CD4-positive, CD25-positive, alpha-beta regulatory T cell (primary cell): Measurements from ENCODE around the gene LUC7L3. TPM values are rescaled to one million over a fixed set of nuclear protein-coding genes. Genes with fewer than 3 reads are reported as not detected.

Experiments used
- ATAC-seq, 2 donors: fragments of 150-1000 bp; cut with Tn5 transposase; one replicate each; pipeline ENCODE4 v1.10.0; 2021; ENCODE audit warnings: low read depth in 2 of 2, moderate number of reproducible peaks in 2 of 2, moderate library complexity in 1 of 2
- DNase-seq, 3 donors: peaks; one replicate each; pipeline versions ENCODE4 v3.0.0 to v3.0.0-alpha.2; 2012 to 2022; ENCODE audit warnings: mixed read lengths in 1 of 3
- H3K27ac ChIP-seq: one replicate; pipeline ENCODE4 v1.7.0; 2013; ENCODE audit warnings: mild to moderate bottlenecking, low read length; ENCODE audit not compliant: insufficient read depth, poor library complexity, severe bottlenecking
- H3K27me3 ChIP-seq: one replicate; pipeline ENCODE4 v1.7.0; 2013; ENCODE audit warnings: low read length; ENCODE audit not compliant: control insufficient read depth, insufficient read depth
- H3K36me3 ChIP-seq: one replicate; pipeline ENCODE4 v1.7.0; 2013; ENCODE audit warnings: mild to moderate bottlenecking, low read length, moderate library complexity; ENCODE audit not compliant: control insufficient read depth, insufficient read depth
- H3K4me1 ChIP-seq: 2 replicates; pipeline ENCODE4 v1.7.0; 2013; ENCODE audit warnings: mild to moderate bottlenecking, low read length; ENCODE audit not compliant: insufficient read depth, control insufficient read depth, poor library complexity, severe bottlenecking
- H3K4me3 ChIP-seq: one replicate; pipeline ENCODE4 v1.7.0; 2013; ENCODE audit warnings: low read depth, mild to moderate bottlenecking, low read length, moderate library complexity
- H3K9me3 ChIP-seq, 2 experiments: 1 replicate in 1 of 2; 2 replicates in 1 of 2; pipeline ENCODE4 v1.7.0; 2013; ENCODE audit warnings: low read length in 2 of 2, mild to moderate bottlenecking in 1 of 2, moderate library complexity in 1 of 2; ENCODE audit not compliant: control insufficient read depth in 2 of 2
- H3K27ac Mint-ChIP-seq, 3 donors: one replicate each; pipeline ENCODE4 v1.8.0; 2020 to 2022; ENCODE audit warnings: mild to moderate bottlenecking in 3 of 3, mixed read lengths in 3 of 3, moderate library complexity in 2 of 3
- H3K27me3 Mint-ChIP-seq: one replicate; pipeline ENCODE4 v1.8.0; 2022; ENCODE audit warnings: mild to moderate bottlenecking, mixed read lengths
- H3K36me3 Mint-ChIP-seq: one replicate; pipeline ENCODE4 v1.8.0; 2020; ENCODE audit warnings: mixed read lengths
- H3K4me1 Mint-ChIP-seq, 4 donors: one replicate each; pipeline ENCODE4 v1.8.0; 2020 to 2022; ENCODE audit warnings: mixed read lengths in 4 of 4, mild to moderate bottlenecking in 1 of 4
- H3K4me3 Mint-ChIP-seq, 4 donors: one replicate each; pipeline ENCODE4 v1.8.0; 2020 to 2022; ENCODE audit warnings: mild to moderate bottlenecking in 4 of 4, mixed read lengths in 4 of 4, moderate library complexity in 3 of 4
- H3K9me3 Mint-ChIP-seq, 7 donors: one replicate each; pipeline ENCODE4 v1.8.0; 2020 to 2022; ENCODE audit warnings: mixed read lengths in 7 of 7, mild to moderate bottlenecking in 3 of 7, moderate library complexity in 2 of 7
- polyA plus RNA-seq, 4 donors: library from polyadenylated mRNA; unstranded; fragments of 300-500 nt; fragmentation: Illumina TruSeq; gene quantifications; one replicate each; pipeline ENCODE4 v1.2.3, GENCODE V29; 2021
- total RNA-seq: library from RNA; stranded (reverse); gene quantifications from one replicate; pipeline ENCODE4 v1.2.3, GENCODE V29; 2022

The LUC7L3 gene
- total and polyA plus RNA-seq, 5 donors from 2014 or later = 44.9 to 143 (median 52.6) TPM

DNA sequence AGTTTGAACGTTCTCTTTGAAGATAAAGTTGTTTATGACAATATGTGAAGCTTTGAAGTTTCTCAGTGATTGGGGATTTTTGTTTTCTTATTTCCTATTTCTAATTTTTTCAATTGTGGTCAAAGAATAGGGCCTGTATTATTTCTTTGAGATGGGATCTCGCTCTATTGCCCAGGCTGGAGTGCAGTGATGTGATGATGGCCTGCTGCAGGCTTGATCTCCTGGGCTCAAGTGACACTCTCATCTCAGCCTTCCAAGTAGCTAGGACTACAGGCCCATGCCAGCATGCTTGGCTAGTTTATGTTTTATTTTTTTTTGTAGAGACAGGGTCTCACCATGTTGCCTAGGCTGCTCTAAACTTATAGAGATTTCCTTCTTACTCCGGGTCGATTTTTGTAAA lies 59.6 kb downstream of the LUC7L3 start:
- Mint-ChIP-seq H3K4me3 (no peak overlapping the region), H3K9me3 (peaks cover 0 to 1% (median 0%) of the 10 kb centered on the region in 7 donors), H3K27me3 (peaks cover 18% of the 10 kb centered on the region), H3K4me1 (peaks cover 5 to 27% (median 16%) of the 10 kb centered on the region in 4 donors), H3K36me3 (no peaks in the 10 kb centered on the region), H3K27ac (no peak overlapping the region)
- no peaks in the 10 kb centered on the region for H3K27me3 ChIP-seq
- H3K36me3 ChIP-seq = no peaks in the 10 kb centered on the region
- ATAC-seq = no peak
- H3K9me3 ChIP-seq = no peaks in the 10 kb centered on the region
- DNase-seq = no peak
- H3K4me3 ChIP-seq = no peak overlapping the region
- H3K27ac ChIP-seq = no peak overlapping the region
- H3K4me1 ChIP-seq = peaks cover 21% of the 10 kb centered on the region

DNA sequence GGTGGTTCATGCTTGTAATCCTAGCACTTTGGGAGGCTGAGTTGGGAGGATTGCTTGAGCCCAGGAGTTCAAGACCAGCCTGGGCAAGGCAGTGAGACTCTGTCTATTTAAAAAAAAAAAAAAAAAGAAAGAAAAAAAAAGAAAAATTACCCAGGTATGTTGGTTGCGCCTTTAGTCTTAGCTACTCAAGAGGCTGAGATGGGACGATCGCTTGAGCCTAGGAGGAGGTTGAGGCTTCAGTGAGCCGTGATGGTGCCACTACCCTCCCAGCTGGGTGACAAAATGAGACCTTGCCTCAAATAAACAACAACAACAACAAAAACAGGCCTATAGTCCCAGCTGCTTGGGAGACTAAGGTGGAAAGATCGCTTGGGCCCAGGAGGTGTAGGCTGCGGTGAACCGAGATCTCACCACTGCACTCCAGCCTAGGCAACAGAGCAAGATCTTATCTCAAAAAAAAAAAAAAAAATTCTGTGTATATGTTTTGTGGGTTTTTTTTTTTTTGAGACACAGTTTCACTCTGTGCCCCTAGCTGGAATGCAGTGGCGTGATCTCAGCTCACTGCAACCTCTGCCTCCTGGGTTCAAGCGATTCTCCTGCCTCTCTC lies 60.4 kb downstream of the LUC7L3 start:
- peak overlapping the region; percentile 22 to 74 (median 51) for H3K4me3 Mint-ChIP-seq
- Histone ChIP-seq H3K27ac (no peak overlapping the region), H3K4me1 (peaks cover 21% of the 10 kb centered on the region), H3K27me3 (no peaks in the 10 kb centered on the region), H3K4me3 (peak overlapping the region; percentile 9), H3K9me3 (no peaks in the 10 kb centered on the region), H3K36me3 (no peaks in the 10 kb centered on the region)
- peaks cover 0 to 1% (median 0%) of the 10 kb centered on the region in 7 donors for H3K9me3 Mint-ChIP-seq
- DNase-seq (peak; percentile 39 to 69 (median 58)), ATAC-seq (peak; percentile 59 to 68)
- H3K27me3 Mint-ChIP-seq = peaks cover 18% of the 10 kb centered on the region
- H3K4me1 Mint-ChIP-seq = peaks cover 5 to 27% (median 16%) of the 10 kb centered on the region in 4 donors
- no peaks in the 10 kb centered on the region for H3K36me3 Mint-ChIP-seq
- peak overlapping the region; percentile 60 to 77 (median 75) for H3K27ac Mint-ChIP-seq

DNA sequence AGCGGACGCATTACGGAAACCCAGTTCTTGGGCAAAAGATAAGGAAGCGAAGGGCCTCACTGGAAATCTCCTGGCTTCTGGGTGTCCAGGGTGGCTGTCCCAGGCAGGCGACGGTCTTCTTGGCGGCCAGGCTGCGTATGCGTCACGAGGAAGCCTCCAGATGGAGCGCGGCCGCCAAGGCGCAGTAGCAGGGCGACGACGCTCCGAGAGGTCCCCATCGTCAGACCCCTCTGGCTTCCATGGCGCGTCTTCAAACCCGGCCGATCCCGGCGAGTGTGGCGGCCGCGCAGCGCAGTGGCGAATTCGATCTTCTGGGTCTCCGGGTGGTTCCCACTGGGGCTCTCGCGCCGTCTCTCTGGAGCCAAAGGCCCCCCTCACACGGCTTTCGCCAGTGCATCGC lies 61.8 kb downstream of the LUC7L3 start:
- Histone ChIP-seq H3K4me1 (peaks cover 21% of the 10 kb centered on the region), H3K9me3 (no peaks in the 10 kb centered on the region), H3K4me3 (no peak overlapping the region), H3K36me3 (no peaks in the 10 kb centered on the region), H3K27me3 (no peaks in the 10 kb centered on the region), H3K27ac (no peak overlapping the region)
- DNase-seq = no peak
- peaks cover 18% of the 10 kb centered on the region for H3K27me3 Mint-ChIP-seq
- peak overlapping the region in 3 of 4 donors; percentile 32 to 74 (median 70) for H3K4me3 Mint-ChIP-seq
- peaks cover 5 to 27% (median 16%) of the 10 kb centered on the region in 4 donors for H3K4me1 Mint-ChIP-seq
- peaks cover 0 to 1% (median 0%) of the 10 kb centered on the region in 7 donors for H3K9me3 Mint-ChIP-seq
- no peak overlapping the region for H3K27ac Mint-ChIP-seq
- no peaks in the 10 kb centered on the region for H3K36me3 Mint-ChIP-seq
- ATAC-seq = no peak

DNA sequence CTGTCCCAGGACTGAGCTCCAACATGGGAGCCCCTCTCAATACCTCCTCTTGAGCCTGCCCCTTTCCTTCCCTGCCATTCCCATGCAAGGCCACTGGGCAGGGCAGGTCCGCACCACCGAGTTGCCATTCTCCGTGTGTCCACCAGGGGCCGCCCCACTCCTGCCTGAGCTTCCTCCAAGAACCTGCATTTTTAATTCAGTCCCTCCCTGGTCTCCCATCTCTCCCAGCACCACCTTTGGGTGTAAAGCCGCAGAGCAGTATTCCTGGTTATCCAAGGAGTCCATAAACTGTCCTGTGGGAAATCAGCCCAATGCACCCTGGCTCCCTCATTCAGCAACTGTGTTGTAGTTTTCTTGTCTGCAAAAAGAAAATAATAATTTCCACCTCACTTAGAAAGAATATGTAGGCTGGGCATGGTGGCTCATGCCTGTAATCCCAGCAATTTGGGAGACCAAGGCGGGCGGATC lies 63.8 kb downstream of the LUC7L3 start:
- H3K36me3 ChIP-seq = no peaks in the 10 kb centered on the region
- Mint-ChIP-seq H3K27me3 (peaks cover 18% of the 10 kb centered on the region), H3K27ac (no peak overlapping the region), H3K36me3 (no peaks in the 10 kb centered on the region), H3K4me3 (peak overlapping the region in 3 of 4 donors; percentile 43 to 70 (median 62)), H3K9me3 (peaks cover 0 to 2% (median 0%) of the 10 kb centered on the region in 7 donors), H3K4me1 (peaks cover 5 to 27% (median 17%) of the 10 kb centered on the region in 4 donors)
- peak; percentile 65 to 69 for ATAC-seq
- no peak overlapping the region for H3K4me3 ChIP-seq
- H3K27ac ChIP-seq = no peak overlapping the region
- H3K27me3 ChIP-seq = no peaks in the 10 kb centered on the region
- peak; percentile 64 to 79 (median 71) for DNase-seq
- no peaks in the 10 kb centered on the region for H3K9me3 ChIP-seq
- H3K4me1 ChIP-seq = peaks cover 21% of the 10 kb centered on the region

DNA sequence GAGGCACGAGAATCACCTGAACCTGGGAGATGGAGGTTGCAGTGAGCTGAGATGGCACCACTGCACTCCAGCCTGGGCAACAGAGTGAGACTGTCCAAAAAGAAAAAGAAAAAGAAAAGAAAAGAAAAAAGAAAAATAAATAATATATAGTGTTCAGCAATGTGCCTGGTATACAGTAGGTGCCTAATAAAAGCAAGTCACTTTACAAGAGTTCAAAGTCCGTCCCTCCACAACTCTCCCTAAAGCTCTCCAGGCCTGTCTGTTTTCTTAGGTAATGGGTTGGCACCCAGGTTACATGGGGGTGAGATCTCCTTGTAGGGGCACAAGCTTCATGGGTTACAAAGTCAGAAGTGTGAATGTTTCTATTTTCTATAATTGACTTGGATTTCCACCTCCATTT lies 64.5 kb downstream of the LUC7L3 start:
- Mint-ChIP-seq H3K27ac (peak overlapping the region in 1 of 3 donors; percentile 20), H3K36me3 (no peaks in the 10 kb centered on the region), H3K27me3 (peaks cover 23% of the 10 kb centered on the region), H3K9me3 (peaks cover 0 to 2% (median 0%) of the 10 kb centered on the region in 7 donors), H3K4me3 (no peak overlapping the region), H3K4me1 (peaks cover 5 to 26% (median 17%) of the 10 kb centered on the region in 4 donors)
- Histone ChIP-seq H3K4me1 (peaks cover 21% of the 10 kb centered on the region), H3K9me3 (no peaks in the 10 kb centered on the region), H3K27ac (no peak overlapping the region), H3K4me3 (no peak overlapping the region), H3K27me3 (no peaks in the 10 kb centered on the region), H3K36me3 (no peaks in the 10 kb centered on the region)
- DNase-seq = no peak
- ATAC-seq = no peak

DNA sequence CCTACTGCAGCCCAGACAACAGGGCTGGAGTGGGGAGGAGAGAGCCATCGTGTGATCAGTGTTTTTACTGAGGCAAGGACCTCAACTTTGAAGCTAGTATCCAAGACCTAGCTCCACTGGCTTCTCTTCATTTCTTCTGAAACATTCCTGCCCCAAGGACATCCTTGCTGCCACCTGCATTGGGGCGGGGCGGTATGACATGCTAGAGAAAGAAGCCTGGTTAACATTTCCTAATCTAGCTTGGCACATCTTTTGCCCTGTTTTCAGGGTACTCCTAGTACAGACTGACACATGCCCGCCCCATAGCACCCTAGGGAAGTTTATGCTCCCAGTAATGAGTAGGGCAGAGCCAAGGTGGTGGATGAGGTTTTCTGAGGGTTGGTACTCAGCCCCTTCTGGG lies 65.7 kb downstream of the LUC7L3 start:
- H3K4me3 Mint-ChIP-seq = no peak overlapping the region
- H3K27ac ChIP-seq = no peak overlapping the region
- H3K9me3 ChIP-seq = no peaks in the 10 kb centered on the region
- peaks cover 15% of the 10 kb centered on the region for H3K4me1 ChIP-seq
- no peaks in the 10 kb centered on the region for H3K36me3 Mint-ChIP-seq
- peaks cover 0 to 2% (median 0%) of the 10 kb centered on the region in 7 donors for H3K9me3 Mint-ChIP-seq
- H3K27me3 Mint-ChIP-seq = peaks cover 23% of the 10 kb centered on the region
- H3K4me1 Mint-ChIP-seq = peaks cover 0 to 15% (median 8%) of the 10 kb centered on the region in 4 donors
- no peaks in the 10 kb centered on the region for H3K36me3 ChIP-seq
- H3K27me3 ChIP-seq = no peaks in the 10 kb centered on the region
- H3K27ac Mint-ChIP-seq = no peak overlapping the region
- no peak overlapping the region for H3K4me3 ChIP-seq
- no peak for DNase-seq
- ATAC-seq = no peak

DNA sequence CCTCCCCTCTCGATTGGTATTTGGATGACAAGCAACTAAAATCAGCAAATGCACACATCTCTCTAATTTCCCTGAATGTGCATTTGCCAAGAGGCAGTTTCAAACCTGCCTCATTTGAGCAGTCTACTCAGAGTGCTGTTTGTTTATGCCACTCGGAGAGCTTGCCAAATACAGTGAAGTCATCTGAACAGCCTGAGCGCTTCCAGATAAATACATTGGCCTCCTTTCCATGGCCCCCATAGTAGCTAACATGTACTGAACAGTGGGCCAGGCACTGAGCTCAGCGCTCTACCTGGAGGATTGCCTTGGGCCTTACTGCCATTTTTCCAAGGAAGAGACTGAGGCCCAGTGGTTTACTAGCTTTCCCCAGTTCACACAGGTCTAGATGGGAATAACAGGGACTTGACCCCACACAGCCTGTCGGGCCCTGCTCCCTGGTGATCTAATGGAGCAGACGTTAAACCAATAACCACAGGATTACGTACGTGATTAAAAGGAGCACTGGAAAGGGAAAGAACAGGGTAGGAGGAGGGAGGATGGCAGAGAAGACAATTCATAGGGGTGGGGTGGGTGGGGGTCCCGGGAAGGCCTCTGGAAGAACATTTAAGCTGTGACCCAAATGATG lies 66.7 kb downstream of the LUC7L3 start:
- Mint-ChIP-seq H3K27ac (no peak overlapping the region), H3K4me3 (no peak overlapping the region)

More for the DNA sequence above, 66.7 kb downstream of the LUC7L3 start:
- H3K9me3 Mint-ChIP-seq = peaks cover 0 to 2% (median 0%) of the 10 kb centered on the region in 7 donors
- H3K4me1 Mint-ChIP-seq = peaks cover 0 to 12% (median 6%) of the 10 kb centered on the region in 4 donors
- Histone ChIP-seq H3K36me3 (no peaks in the 10 kb centered on the region), H3K27me3 (no peaks in the 10 kb centered on the region), H3K4me3 (no peak overlapping the region), H3K9me3 (no peaks in the 10 kb centered on the region), H3K4me1 (peaks cover 8% of the 10 kb centered on the region), H3K27ac (no peak overlapping the region)
- ATAC-seq = no peak
- DNase-seq = no peak
- H3K36me3 Mint-ChIP-seq = no peaks in the 10 kb centered on the region
- peaks cover 23% of the 10 kb centered on the region for H3K27me3 Mint-ChIP-seq
